MCF 10A (cell line): ENCODE measurements around the gene GPC6. TPM values are rescaled to one million over a fixed set of nuclear protein-coding genes. Genes with fewer than 3 reads are reported as not detected.

ENCODE experiments used
- BruUV-seq: library from RNA; stranded (reverse); fragments of 400-500 nt; replicated peaks from 2 replicates; lab custom pipeline; 2021; lab: Mats Ljungman, UMichigan
- CTCF ChIA-PET: fragments of 300-600 bp; sonication (Branson Sonifier 250); formaldehyde crosslinking; extraction: SDS; loops from one replicate; lab custom pipeline; 2021; ENCODE audit warnings: antibody characterized with exemption, inconsistent platforms; lab: Yijun Ruan, JAX
- POLR2A ChIA-PET: fragments of 300-600, 350-650 bp; sonication (Branson Sonifier 250); formaldehyde crosslinking; extraction: SDS; loops from one replicate; lab custom pipeline; 2020; ENCODE audit warnings: antibody characterized with exemption, inconsistent platforms; lab: Yijun Ruan, JAX
- DNase-seq: peaks from one replicate; pipeline ENCODE4 v3.0.0-alpha.2; 2018; ENCODE audit not compliant: unreplicated experiment
- H3K27ac Mint-ChIP-seq: one replicate; pipeline ENCODE4 v1.8.0; 2022; ENCODE audit warnings: mild to moderate bottlenecking, low read depth, mixed read lengths; ENCODE audit not compliant: unreplicated experiment
- H3K27me3 Mint-ChIP-seq: one replicate; pipeline ENCODE4 v1.8.0; 2022; ENCODE audit warnings: mixed read lengths; ENCODE audit not compliant: insufficient read depth, unreplicated experiment
- H3K36me3 Mint-ChIP-seq: one replicate; pipeline ENCODE4 v1.8.0; 2022; ENCODE audit warnings: mild to moderate bottlenecking, moderate library complexity, mixed read lengths; ENCODE audit not compliant: insufficient read depth, unreplicated experiment
- H3K4me1 Mint-ChIP-seq: one replicate; pipeline ENCODE4 v1.8.0; 2022; ENCODE audit warnings: mixed read lengths; ENCODE audit not compliant: insufficient read depth, unreplicated experiment
- H3K4me3 Mint-ChIP-seq: one replicate; pipeline ENCODE4 v1.8.0; 2022; ENCODE audit warnings: mild to moderate bottlenecking, moderate library complexity, mixed read lengths; ENCODE audit not compliant: unreplicated experiment
- H3K9me3 Mint-ChIP-seq: one replicate; pipeline ENCODE4 v1.8.0; 2022; ENCODE audit warnings: mixed read lengths; ENCODE audit not compliant: unreplicated experiment
- intact Hi-C: fragments of 100-400 bp; cut with micrococcal nuclease; formaldehyde crosslinking; loops from 2 replicates; pipeline ENCODE4 v1.14.1; 2022
- total RNA-seq: library from RNA; stranded (reverse); gene quantifications from 2 replicates; pipeline ENCODE4 v1.2.3, GENCODE V29; 2022
- TF ChIP-seq, protein P1 (sequence below): fragments of 200-600 bp; IDR thresholded peaks from one replicate; pipeline ENCODE4 v1.8.0; 2022; ENCODE audit warnings: antibody characterized with exemption, mild to moderate bottlenecking; ENCODE audit not compliant: unreplicated experiment

The GPC6 gene
- total RNA-seq, 1 experiment from 2014 or later: 8.4 TPM

DNA sequence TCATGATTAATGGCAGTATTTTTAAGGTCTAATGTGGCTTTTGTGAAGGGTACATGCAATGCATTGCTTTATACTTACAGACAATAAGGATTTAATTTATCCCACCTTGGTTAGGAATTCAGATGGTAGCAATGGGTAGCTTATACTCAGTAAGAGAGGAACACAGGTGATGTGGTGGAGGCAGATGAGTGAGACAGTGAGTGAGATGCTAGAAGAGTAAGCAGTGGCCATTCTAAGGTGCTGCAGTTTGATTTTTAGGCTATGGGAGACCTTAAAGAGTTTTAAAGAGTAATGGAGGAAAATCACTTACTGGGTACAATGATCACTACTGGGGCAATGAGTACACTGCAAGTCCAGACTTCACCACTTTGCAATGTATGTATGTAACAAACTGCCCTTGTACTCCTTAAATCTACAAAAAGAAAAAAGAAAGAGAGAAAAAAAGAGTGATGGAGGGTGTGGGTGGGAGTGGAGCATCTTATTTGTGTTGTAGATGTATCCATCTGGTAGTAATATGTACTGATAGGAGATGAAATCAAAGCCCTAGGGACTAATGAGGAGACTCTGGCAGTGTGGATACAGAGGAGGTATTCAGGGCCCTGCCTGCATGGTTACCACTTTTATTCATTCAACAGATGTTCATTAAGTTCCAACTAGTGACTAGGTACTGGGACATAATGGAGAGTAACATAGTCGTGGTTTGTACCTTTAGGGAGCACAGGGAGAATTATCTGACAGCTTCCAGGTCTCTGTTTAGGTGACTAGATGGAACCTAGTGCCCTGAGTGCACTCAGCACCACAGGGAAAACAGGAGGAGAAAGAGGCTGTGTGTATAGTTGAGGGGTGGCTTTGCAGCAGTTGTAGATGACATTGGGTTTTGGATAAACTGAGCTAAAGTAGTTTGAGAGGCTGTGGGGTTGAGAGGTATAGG, 99.0 kb downstream of the GPC6 start:
- H3K27ac Mint-ChIP-seq: no peak overlapping the region
- no peaks in the 10 kb centered on the region for H3K9me3 Mint-ChIP-seq
- no peaks in the 10 kb centered on the region for H3K36me3 Mint-ChIP-seq
- no peak overlapping the region for H3K4me3 Mint-ChIP-seq
- ChIA-PET POLR2A (interaction anchor here (0.6 kb wide), 1 partner anchor 60 kb away, joined by 3 read pairs; no protein-coding TSS in a partner anchor), CTCF (interaction anchor here (1.1 to 1.2 kb wide), 2 partner anchors 11 to 1037 kb away, joined by 3 to 6 read pairs; no protein-coding TSS in a partner anchor)
- no TSS peak for BruUV-seq
- no peak for DNase-seq
- TF ChIP-seq, protein P1, sequence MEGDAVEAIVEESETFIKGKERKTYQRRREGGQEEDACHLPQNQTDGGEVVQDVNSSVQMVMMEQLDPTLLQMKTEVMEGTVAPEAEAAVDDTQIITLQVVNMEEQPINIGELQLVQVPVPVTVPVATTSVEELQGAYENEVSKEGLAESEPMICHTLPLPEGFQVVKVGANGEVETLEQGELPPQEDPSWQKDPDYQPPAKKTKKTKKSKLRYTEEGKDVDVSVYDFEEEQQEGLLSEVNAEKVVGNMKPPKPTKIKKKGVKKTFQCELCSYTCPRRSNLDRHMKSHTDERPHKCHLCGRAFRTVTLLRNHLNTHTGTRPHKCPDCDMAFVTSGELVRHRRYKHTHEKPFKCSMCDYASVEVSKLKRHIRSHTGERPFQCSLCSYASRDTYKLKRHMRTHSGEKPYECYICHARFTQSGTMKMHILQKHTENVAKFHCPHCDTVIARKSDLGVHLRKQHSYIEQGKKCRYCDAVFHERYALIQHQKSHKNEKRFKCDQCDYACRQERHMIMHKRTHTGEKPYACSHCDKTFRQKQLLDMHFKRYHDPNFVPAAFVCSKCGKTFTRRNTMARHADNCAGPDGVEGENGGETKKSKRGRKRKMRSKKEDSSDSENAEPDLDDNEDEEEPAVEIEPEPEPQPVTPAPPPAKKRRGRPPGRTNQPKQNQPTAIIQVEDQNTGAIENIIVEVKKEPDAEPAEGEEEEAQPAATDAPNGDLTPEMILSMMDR: no peak
- intact Hi-C loops: no loop called here
- H3K27me3 Mint-ChIP-seq: no peaks in the 10 kb centered on the region
- peaks cover 4% of the 10 kb centered on the region for H3K4me1 Mint-ChIP-seq

DNA sequence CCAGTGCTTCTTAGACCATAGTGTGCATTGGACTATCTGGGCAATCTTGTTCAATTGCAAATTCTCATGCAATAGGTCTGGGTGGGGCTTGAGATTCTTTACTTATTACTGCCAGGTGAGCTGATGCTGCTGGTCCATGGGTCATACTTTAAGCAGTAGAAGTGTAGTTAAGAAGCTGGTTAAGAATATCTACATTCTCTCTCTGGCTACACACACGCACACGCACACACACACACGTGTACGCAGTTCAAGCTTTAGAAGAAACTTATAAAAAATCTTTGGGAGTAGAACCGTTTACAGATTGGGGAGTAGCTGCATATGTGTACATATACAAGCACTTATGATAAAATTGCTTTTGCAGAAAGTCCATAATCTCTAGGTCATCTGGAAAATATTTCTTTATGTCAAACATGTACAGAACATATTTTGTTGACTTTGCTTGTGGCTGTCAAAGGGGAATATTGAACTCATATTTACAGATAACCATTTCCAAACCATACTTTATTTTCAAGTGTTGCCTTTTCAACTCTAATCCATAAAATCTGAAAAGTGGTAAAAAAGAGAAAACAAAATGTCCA, 99.7 kb downstream of the GPC6 start:
- BruUV-seq: no TSS peak
- intact Hi-C loops: no loop called here
- H3K4me3 Mint-ChIP-seq: no peak overlapping the region
- peaks cover under 1% of the 10 kb centered on the region for H3K4me1 Mint-ChIP-seq
- H3K27ac Mint-ChIP-seq: no peak overlapping the region
- no peaks in the 10 kb centered on the region for H3K36me3 Mint-ChIP-seq
- ChIA-PET CTCF (interaction anchor here (0.8 to 1.1 kb wide), 2 partner anchors 10 to 1039 kb away, joined by 3 read pairs; no protein-coding TSS in a partner anchor), POLR2A (no interaction called here)
- DNase-seq: no peak
- TF ChIP-seq, protein P1: no peak
- H3K27me3 Mint-ChIP-seq: no peaks in the 10 kb centered on the region
- no peaks in the 10 kb centered on the region for H3K9me3 Mint-ChIP-seq

DNA sequence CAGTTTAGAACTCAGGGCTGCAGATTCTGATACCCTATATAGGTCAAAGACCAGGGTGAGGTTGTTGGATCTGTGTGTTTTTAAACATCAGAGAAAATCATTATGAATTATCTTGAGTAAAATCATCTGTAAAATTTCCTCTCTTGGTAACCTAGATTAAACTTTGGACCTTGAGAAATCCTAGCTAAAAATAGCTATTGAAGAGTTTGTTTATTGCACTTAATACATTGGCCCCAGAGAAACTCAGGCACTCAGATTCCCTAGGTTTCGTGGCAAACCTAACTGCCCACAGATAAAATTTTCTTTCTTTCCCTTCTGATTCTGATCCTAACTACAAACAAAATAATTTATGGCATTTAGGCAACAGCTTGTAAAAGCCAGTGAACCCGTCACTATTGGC, 102.3 kb downstream of the GPC6 start:
- H3K27me3 Mint-ChIP-seq: no peaks in the 10 kb centered on the region
- ChIA-PET CTCF (interaction anchor here (0.6 to 0.9 kb wide), 2 partner anchors 563 to 1016 kb away, joined by 3 read pairs; no protein-coding TSS in a partner anchor), POLR2A (interaction anchor here (1.6 kb wide), 1 partner anchor 12 kb away, joined by 4 read pairs; no protein-coding TSS in a partner anchor)
- H3K9me3 Mint-ChIP-seq: peaks cover 12% of the 10 kb centered on the region
- intact Hi-C loops: no loop called here
- H3K4me3 Mint-ChIP-seq: no peak overlapping the region
- H3K4me1 Mint-ChIP-seq: no peaks in the 10 kb centered on the region
- H3K27ac Mint-ChIP-seq: no peak overlapping the region
- no peak for DNase-seq
- TF ChIP-seq, protein P1: no peak
- H3K36me3 Mint-ChIP-seq: no peaks in the 10 kb centered on the region
- BruUV-seq: no TSS peak

DNA sequence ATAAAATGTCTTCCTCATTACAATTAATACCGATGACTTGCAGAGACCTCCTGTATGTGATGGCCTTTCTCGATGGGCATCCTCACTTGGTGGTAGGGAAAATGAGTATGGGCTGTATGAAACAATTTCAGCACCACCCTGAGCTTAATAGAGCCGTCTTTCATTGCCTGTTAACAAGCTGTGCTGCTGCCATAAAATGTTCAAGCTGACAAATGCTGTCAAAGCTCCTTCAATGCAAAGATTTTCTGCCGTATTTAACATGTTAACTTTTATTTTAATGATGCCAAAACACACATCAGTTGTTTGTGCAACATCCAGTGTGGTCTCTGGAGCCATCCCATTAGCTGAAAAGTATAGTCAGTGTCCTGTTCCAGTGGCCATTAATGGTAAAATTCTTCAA, 110.1 kb downstream of the GPC6 start:
- no peaks in the 10 kb centered on the region for H3K27me3 Mint-ChIP-seq
- no peak overlapping the region for H3K4me3 Mint-ChIP-seq
- intact Hi-C loops: no loop called here
- peaks cover 13% of the 10 kb centered on the region for H3K9me3 Mint-ChIP-seq
- TF ChIP-seq, protein P1: no peak
- no peaks in the 10 kb centered on the region for H3K36me3 Mint-ChIP-seq
- no peak for DNase-seq
- POLR2A ChIA-PET: interaction anchor here (0.6 kb wide), 1 partner anchor 20 kb away, joined by 3 read pairs; no protein-coding TSS in a partner anchor
- no TSS peak for BruUV-seq
- no peaks in the 10 kb centered on the region for H3K4me1 Mint-ChIP-seq
- no peak overlapping the region for H3K27ac Mint-ChIP-seq
- CTCF ChIA-PET: interaction anchor here (0.9 to 1.1 kb wide), 2 partner anchors 11 to 1025 kb away, joined by 3 read pairs; no protein-coding TSS in a partner anchor
